GM21447 (cell line): ENCODE data around the gene SRSF5.
"Not testable (repeated sequence)": the region's sequence is repeated elsewhere in the genome, so short reads cannot be mapped to it uniquely, and the experiment has no call there.

Experiments used
- ATAC-seq: cut with Tn5 transposase; IDR thresholded peaks from one replicate; pipeline ENCODE4 v1.9.1; 2021; ENCODE audit not compliant: unreplicated experiment

SRSF5 gene

DNA sequence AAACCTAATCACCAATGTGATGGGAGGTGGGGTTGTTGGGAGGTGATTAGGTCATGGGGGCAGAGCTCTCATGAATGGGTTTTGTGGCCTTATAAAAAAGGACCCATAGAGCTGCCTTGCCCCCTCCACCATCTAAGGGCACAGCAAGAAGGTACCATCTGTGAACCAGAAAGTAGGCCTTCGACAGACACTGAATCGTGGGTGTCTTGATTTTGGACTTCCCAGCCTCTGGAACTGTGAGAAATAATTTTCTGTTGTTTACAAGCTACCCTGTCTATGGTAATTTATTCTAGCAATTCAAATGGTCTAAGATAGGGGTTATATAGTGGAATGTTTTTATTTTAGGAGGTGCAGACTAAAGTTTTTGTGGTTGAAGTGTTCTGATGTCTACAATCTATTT lies 38.0 kb downstream of the SRSF5 start:
- no peak for ATAC-seq

DNA sequence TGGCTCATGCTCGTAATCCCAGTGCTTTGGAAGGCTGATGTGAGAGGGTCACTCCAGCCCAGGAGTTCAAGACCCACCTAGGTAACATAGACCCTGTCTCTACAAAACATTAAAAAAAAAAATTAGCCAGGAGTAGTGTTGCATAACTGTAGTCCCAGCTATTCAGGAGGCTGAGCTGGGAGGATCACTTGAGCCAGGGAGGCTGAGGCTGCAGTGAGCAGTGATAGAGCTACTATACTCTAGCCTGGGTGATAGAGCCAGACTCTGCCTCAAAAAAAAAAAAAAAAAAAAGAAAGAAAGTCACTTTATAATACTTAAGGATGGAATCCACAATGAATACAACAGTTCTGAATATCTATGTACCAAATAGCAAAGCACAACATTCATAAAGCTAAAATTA lies 40.2 kb downstream of the SRSF5 start:
- ATAC-seq = no peak

DNA sequence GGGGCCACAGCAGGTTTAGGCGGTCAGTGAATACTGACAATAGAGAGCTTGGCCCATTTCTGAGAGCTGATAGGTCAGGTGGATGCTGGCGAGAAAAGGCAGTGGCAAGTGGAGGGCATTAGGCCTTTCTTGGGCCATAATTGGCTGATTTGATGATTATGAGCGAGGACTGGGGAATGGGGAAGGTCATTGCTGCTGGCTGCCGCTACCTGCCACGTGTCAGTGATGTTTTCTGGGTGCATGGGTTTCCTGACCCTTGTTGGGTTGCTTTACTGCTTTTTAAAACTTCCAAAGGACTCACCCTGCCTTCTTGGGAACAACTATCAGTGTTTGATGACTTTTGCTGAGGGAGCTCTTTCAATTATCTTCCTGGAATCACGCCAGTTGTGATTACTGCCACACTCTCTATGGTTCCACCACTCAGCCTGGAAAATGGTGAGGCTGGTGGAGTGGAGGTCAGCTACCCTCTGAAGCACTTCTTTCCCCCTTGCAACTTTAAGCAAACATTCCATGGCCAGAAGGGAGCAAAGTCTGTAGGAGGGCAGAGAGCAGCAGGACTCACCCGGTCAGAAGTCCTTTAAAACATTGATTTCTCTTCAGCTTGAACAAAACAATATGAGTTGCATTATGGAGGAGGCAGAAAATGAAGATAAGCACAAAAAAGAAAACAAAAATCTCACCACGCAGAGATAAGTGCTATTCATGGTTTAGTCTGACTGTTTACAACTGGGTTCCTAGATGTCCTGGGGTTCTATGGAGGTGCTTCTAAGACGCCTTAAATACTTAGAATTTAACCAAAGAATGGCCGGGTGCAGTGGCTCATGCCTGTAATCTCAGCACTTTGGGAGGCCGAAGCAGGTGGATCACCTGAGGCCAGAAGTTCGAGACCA lies 42.2 kb downstream of the SRSF5 start:
- ATAC-seq = no peak

DNA sequence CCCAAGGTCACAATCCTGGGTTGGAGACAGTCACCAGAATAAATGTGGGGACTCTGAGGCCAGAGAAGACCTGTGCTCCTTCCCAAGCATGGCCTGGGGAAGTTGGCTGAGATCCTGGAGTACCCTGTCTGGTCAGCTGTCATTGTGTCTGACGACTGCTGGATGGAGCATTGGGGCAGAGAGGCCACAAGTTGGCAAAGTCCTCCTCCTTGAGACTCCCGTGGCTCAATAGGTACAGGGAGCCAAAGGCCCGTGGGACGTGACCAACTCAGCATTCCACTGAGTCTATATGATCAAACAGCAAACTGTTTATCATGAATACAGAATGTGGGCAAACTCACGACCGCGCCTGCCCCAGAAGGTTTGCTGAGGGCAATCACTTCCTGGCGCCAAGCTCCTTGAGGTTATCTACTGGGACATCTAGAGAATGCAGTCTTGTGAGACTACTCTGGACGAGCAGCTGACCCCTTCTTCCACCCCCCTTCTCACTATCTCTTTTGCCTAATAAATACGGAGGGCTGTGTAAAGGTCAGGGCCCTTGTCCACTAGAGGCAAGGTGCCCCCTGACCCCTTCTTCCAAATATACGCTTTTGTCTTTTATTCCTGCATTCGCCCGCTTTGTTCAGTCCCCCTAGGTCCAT lies 44.4 kb downstream of the SRSF5 start:
- no peak for ATAC-seq

DNA sequence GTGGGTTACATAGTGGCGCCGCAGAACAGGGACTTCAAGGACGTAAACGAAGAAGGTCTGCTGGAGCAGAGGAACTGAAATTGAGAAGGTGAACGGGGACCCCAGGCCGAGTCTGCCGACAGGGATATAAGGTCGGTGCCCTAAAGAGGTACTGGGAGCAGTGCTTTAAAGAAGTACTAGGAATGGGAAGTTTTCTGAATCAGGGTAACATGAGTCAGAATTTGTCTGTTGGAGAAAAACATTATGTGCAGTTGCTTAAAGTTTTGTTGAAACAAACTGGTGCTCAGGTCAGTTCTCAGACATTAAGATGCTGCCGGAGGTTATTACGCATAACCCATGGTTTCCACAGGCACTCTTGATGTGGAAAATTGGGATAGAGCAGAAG lies 44.9 kb downstream of the SRSF5 start:
- no peak for ATAC-seq

DNA sequence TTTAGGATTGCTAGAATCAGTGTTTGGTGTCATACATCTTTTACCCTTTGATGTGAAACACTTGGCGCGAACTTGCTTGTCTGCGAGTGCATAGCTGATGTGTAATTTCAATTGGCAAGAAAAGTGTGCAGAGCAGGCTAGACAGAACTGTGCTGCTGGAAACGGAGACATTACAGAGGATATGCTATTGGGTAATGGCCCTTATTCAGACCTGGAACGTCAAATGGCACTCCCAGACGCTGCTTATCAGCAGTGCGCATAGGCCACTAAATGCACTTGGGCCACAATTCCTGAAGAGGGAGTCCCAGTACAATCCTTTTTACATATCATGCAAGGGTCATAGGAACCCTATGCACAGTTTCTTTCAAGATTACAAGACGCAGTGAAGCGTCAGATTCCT lies 45.8 kb downstream of the SRSF5 start:
- ATAC-seq = no peak

DNA sequence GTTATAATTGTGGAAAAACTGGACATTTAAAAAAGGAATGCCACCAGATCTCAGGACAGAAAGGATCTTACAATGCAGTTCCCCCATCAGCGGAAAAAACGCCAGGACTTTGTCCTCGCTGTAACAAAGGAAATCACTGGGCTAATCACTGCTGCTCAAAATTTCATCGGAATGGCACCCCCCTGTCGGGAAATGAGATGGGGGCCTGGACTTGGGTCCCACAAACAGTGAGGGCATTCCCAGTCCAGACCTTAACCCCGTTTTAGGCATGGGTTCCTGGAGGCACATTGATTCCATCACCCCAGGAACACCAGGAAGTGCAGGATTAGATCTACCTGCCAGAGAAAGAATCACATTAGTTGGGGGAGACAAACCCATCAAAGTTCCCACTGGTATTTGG lies 46.4 kb downstream of the SRSF5 start:
- not testable (repeated sequence) for ATAC-seq

DNA sequence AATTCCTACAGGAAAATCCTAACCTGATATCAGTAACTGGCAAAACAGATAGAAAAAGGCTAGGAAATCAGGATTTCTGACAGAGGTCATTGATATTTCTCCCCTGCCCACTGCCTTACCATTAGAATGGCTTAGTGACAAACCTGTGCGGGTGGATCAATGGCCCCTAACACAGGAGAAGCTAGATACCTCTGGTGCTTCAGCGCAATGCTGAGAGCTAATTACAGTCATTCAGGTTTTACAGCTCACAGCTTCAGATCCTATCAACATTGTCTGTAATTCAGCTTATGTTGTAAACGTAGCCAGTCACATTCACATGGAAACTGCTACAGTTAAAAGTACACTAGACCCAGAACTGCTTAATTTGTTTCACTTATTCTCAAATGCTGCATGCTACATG lies 47.5 kb downstream of the SRSF5 start:
- ATAC-seq = no peak

DNA sequence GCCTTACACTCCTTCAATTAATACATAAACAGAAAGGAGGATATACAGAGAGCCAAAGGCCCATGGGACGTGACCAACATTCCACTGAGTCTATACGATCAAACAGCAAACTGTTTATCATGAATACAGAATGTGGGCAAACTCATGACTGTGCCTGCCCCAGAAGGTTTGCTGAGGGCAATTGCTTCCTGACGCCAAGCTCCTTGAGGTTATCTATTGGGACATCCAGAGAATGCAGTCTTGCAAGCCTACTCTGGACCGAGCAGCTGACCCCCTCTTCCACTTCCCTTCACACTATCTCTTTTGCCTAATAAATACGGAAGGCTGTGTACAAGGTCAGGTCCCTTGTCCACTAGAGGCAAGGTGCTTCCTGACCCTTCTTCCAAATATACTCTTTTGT lies 48.6 kb downstream of the SRSF5 start:
- no peak for ATAC-seq

DNA sequence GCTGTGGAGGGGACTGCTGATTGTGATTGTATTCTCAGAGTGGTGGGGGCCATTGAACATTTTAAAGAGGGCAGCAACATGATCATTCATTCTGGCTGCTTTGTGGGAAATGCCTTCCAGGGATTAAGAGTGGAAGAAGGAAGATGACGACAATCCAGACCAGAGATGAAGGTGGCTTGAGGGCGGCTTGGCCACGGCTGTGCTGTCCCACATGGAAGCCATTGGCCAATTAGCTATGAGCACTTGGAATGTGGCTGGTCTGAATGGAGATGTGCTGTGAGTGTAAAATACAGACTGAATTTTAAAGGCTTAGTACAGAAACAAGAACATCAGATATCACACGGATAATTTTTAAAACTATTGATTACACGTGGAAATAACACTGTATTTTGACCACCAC lies 49.3 kb downstream of the SRSF5 start:
- no peak for ATAC-seq

DNA sequence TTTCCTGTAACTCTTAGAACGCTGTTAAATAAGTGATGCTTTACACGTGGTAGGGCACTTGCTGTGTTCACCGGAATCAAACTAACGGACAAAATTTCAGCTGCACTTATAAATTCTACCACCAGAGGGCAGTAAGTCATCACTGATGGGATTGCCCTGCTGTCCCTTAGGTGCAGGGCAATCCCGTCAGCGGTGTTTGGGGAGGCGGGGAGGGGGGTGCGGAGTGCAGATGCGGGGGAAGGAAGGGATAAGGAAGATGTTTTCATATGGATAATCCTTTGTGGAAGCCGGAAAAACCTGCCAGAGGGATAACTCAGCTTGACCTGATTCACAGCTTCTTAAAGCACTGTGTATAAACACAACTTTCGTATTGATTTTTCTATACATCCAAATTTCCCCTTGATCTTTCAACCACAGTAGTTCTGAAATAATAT lies 51.8 kb downstream of the SRSF5 start:
- ATAC-seq = no peak

DNA sequence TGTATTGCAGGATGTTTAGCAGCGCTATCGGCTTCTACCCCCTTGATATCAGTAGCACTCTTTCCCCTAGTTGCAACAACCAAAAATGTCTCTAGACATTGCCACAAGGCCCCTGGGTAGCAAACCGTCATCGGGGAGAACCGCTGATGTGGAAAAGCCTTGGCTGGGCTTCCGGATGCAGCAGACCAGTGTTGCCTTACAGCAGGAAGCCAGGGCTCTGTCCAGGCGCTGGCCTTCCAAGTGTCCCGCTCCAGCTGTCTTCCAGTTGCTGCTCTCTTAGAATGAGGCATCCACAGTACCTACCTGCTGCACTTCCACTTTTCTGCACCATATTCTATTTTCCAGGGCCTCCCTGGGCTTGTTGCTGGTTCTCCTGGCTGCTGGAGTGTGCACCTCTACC lies 52.7 kb downstream of the SRSF5 start:
- ATAC-seq = no peak

DNA sequence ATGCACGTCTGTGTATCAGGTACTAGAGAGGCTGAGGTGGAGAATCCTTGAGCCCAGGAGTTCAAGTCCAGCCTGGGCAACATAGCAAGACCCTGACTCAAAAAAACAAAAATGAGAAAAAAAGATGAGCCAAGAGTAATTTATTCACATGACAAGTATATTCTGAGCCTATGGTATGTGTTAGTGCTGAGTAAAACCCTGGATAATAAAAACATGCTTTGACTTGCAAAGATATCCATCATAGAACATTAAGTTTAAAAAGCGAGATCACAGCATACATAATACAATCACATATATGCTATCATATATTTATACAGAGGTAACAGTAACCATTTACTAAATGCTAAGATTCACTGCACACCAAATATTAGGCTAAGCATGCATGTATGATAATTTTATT lies 54.0 kb downstream of the SRSF5 start:
- no peak for ATAC-seq
